ENCODE measurements around the gene FAM53B.

FAM53B gene

GRCh38 chr10:124607693-124608092, 136.5 kb downstream of the FAM53B start:
- DNase-seq, result no peak

GRCh38 chr10:124606822-124607221, 137.4 kb downstream of the FAM53B start:
- no peak for DNase-seq

DNA sequence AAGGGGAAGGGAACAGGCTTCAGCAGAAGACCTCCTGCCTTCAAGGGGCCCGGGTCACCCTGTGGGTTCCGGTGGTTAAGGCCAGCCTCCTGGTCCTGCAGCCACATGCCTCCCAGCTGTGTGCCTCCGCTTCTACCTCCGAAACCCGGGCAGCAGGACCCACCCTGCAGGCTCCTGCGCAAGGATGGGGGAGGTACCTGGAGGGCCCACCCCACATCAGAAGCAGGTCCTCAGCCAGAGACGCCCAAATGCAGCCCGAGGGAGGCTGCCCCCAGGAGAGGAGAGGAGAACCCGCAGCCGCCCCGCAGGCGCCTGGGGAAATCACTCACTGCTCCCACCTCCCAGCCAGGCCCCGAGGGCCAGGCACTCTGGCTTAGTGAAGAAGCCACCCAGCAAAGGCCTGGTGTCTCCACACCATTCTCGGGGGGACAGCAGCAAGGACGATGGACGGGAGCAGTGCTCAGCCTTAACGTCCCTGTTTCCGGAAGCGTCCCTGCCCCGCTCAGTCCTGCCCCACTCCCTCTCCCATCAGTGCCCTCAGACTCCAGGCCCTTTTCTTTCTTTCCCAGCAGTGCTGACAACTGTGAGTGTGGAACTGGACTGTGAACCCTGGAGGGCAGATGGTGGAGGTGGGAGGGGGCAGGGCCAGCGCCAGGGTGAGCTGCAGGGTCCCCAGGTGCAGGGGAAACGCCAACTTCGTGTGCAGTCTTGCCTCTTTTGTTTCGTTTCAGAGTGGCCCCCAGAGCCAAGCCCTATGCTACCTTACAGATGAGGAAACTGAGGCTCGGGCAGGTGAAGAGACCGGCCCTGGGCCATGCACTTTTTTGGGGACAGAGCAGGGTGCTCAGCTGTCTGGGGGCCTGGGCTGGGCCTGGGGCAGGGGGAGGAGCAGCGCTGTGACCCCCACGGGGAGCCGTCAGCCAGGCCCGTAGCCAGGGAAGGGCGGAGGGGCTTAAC, 138.0 kb downstream of the FAM53B start:
- no peak for DNase-seq

DNA sequence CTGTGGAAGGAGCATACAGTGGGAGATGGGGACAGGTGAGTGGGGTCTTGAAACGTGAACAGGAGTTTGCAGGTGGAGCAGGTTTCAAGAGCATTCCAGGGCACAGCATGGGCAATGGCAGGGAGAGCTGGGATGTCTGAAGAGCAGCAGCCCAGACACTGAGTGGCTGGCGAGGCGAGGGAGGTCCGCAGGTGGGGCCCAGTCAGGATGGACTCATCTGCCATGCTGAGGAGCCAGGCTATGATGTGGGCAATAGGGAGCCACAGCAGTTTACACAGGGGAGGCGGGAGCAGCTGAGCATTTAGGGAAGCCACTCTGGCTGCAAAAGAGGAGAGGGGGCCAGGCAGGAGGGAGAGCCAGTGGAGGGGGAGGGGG, 138.7 kb downstream of the FAM53B start:
- no peak for DNase-seq

- DNase-seq, result no peak
Measured at GRCh38 chr10:124605001-124605370, 139.2 kb downstream of the FAM53B start.

DNA sequence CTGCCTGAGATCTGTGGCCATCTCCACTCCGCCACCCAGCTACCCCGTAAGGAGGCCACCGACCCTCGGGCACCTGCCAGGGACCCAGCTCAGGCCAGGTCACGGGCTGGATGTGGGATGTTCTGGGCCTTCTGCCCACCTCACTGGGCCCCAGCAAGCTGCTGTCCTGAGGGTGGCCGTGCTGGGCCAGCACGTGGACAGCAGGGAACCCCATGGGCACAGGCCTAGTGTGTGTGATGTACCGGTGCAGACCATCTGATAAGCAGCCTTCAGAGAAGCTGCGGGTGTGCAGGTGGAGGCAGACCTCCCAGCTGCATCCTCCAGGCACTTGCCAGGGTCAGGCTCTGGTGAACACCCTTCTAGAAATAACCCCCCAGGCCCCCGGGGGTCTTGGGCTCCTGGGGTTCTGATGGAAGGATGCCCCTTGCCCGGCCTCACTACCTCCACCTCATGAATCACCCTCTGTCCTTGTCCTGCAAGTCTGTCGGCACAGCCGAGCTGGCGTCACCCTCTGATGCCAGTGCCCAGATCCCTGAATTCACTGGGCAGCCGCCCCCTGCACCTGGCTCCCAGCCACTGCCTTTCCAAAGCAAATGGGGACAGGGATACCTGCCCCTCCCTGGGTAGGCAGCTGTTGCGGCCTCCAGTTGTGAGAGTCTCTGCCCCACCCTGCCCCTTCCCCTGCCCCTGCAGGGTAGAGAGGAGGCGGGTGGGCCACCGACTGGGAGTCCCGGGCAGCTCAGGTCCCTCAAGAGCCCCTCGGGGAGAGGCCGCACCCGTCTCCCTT, 139.8 kb downstream of the FAM53B start:
- DNase-seq, result no peak

DNA sequence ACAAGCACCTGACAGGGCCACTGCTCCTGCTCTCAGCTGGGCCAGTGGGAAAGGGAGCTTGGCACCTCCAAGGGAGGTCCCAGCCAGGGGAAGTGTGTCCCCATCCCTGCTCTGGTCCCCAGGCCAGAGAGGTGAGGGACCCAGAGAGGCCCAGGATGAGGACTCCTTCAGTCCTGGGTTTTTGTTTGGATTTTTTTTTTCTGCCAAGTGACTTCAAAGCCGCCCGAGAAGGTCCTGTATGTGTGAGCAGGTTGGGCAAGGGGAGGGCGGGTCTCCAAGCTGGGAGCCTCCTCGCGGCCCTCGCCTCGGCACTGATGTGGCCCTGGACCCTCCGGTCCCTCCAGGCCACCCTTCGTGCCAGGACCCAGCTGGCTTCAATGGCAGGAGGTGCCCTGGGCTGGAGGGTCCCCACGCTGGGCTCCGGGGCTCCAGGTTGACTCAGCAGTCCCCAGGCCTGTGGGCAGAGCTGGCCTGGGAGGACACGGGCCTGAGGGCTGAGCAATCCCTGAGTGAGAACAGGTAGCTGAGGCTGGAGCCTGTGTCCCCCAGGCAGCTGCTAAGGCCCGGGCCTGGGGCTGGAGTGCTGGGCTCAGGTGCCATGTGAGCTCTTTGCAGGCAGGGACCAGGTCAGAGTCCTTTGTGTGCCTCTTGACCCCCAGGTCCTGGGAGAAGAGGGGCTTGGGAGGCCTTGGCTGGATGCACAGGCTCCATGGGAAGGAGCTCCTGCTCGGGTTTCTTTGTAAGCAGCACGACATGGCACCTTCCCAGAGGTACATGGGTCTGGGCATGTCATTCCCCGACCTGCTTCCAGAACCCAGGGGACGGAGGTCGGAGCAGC, 140.6 kb downstream of the FAM53B start:
- no peak for DNase-seq

DNA sequence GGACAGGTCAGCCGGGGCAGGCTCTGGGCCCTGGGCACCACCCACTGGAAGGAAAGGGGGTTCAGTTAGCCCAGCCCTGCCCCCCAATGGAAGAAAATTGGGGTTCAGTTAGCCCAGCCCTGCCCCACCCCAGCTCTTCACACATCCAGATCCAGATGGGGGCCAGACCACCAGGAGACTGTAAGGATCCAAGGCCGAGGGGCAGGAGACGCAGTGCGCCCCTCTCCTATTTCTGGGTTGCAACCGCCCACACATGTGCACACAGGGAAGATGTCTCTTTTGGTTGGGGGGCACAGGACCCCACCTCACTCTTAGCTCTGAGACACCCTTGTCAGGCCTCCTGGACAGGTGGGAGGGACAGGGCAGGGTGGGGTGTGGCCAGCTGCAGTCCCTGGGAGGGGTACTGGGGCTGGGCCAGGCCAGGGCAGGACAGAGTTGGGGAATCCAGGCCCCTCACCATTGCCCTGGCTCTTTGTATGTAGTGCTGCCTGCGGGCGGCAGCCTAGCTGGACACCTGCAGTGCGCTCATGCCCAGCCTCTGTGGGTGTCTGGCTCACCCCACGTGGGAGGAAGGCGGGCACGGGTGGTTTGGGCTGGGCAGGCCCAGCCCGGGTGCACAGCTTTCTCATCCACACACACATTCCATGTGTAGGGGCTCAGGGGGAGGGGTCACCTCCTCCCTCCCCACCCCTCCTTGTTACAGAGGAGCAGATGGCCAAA, 141.4 kb downstream of the FAM53B start:
- no peak for DNase-seq

DNA sequence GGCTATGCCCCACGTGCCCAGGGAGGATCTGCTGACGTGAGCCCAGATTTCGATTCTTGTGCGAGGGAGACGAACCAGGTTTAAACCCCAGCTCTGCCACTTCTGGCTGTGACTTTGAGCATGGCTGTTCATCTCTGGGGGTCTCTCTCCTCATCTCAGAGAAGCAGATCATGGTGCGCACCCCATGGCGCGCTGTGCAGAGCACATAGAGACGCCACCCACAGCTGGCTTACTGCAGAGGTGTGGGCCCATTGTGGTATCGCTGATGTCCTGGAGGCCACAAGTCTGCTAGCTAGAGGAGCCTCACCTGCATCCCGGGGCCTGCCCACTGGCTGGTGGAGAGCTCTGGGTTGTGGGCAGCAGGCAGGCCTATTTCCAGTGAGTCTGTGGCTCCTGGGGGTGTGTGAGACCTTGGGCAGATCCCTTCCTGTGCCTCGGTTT, 142.0 kb downstream of the FAM53B start:
- no peak for DNase-seq

GRCh38 chr10:124601431-124602120, 142.6 kb downstream of the FAM53B start:
- DNase-seq, result no peak

- DNase-seq, result no peak
Measured at GRCh38 chr10:124601016-124601415, 143.2 kb downstream of the FAM53B start.

DNA sequence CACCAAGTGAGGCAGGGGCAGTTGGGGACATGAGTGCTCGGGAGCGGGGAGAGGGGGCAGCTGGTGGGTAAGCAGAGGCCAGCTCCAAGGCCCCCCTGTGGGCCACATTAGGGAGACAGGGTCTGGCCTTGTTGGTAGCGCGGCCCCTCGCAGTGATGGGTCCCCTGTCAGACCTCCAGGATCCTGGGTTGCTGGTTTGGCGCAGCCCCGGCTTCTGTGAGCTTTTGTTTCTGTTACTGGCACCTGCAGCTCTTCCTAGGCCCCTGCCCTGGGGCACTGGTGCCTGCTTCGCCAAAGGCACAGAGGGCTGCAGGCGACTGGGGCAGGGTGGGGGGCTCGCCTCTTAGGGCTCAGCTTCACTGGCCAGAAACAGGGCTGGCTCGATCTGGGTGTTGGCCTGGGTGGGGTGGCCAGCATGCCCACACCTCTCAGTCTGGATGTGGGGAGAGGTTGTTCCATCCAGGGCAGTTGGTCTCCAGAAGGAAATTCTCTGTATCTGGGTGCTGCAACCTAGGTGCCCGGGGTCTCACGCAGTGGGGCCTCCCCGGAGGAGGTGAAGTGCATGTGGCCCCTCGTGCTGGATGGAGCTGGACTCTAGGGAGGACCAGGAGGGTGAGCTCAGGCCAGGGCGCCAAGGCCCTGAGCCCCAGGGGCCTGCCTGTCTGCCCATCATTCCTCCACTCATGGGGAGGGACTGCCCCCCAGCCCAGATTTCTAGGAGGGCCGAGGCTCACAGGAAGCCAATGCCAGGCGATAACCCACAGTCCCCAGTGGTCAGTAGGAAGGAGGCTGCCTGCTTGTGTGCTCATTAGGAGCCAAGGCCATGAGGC, 143.9 kb downstream of the FAM53B start:
- DNase-seq, result no peak

GRCh38 chr10:124599588-124600050, 144.6 kb downstream of the FAM53B start:
- DNase-seq, result no peak

DNA sequence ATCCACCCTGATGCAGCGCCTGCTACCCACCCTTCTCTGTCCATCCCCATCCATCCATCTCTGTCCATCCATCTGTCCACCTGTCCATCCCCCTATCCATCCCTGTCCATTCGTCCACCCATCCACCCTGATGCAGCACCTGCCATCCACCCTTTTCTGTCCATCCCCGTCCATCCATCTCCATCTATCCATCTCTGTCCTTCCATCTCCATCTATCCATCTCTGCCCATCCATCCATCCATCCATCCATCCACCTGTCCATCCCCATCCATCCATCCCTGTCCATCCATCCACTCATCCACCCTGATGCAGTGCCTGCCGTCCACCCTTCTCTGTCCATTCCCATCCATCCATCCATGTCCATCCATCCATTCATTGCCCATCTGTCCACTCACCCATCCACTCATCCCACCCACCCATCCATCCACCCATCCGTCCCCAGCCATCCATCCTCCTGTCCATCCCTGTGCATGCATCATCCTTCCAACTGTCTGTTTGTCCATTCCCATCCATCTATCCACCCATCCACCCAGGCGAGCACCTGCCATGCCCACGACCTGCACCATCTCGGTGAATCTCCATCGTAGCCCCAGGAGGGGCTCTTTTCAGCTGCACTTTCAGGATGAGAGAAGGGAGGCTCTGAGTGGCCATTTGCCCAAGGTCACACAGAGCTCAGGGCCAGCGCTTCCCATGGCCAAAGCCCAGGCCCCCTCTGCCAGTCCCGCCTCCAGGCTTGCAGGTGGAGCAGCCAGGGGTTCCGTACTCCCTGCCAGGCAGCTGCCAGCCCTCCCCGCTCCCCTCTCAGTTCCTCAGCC, 145.2 kb downstream of the FAM53B start:
- DNase-seq, result no peak

DNA sequence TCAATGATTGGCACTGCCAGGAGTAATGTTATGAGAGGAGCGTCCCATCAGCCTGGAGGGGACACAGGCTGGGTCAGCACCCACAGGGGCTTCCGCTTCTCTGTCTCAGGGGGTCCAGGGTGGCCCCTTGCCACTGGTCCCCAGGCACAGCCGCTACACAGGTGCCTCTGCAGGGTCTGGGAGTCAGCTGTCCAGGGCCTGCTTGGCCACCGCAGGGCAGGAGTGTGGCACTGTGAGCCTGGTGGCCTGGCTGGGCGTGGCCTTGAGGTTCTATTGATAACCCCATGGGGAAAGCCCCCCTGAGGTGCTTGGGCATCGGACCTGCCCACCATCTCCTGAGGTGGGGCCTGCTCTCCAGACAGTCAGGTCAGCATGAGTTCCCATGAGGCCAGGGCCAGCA, 146.0 kb downstream of the FAM53B start:
- DNase-seq, result no peak

- no peak for DNase-seq
Measured at GRCh38 chr10:124597846-124598165, 146.4 kb downstream of the FAM53B start.

- DNase-seq, result no peak
Measured at GRCh38 chr10:124596962-124597845, 147.0 kb downstream of the FAM53B start.

DNA sequence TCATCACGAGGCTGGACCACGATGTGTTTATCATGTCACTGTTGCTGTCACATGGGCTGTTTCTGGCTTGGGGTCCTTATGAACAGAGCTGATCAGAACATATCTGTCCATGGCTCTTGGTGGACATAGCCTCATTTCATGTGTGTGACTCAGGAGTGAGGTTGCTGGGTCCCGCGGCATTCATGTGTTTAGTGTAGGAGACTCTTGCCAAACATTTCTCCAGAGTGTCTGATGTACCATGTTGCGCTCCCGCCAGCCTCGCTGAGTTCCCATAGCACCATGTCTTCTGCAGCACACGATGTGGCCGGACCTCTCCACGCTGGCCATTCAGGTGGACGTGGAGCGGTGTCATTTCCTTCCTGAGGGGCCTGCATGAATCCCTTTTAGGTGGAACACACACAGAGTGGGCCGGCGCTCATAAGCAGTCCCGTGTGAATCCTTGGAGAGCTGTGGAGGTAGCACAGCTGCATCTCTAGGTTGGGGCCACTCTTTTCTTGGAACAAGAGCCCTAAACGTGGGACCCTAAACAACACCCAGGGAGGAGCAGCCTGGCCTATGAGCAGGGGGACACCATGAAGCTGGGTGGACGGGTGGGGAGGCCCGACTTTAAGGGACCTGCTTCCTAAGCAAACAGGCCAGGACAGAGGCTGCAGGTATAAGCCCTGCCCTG, 147.9 kb downstream of the FAM53B start:
- no peak for DNase-seq
